ENCODE measurements around the gene VCAM1.
"Not testable (repeated sequence)": the region's sequence is repeated elsewhere in the genome, so short reads cannot be mapped to it uniquely, and the experiment has no call there.

VCAM1 gene

DNA sequence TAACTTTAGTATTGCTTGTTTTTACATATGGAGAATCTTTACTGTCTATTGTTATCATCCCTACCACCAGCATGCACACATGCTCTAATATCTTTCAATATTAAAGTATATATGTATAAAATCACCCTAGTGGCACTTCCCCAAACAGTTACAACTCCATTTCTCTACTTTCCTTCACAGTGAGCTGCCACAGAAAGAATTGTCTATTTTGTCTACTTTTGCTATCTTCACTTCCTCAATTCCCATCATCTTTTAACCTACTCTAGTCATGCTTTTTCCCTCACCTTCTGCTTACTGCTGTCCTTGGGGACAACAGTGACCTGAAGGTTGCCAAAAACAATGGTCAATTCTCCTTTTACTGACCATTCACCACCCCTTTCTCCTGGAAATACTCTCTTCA, 59.2 kb downstream of the VCAM1 start:
- no peak for DNase-seq (ENCODE audit: low read depth in 3 of 3)

DNA sequence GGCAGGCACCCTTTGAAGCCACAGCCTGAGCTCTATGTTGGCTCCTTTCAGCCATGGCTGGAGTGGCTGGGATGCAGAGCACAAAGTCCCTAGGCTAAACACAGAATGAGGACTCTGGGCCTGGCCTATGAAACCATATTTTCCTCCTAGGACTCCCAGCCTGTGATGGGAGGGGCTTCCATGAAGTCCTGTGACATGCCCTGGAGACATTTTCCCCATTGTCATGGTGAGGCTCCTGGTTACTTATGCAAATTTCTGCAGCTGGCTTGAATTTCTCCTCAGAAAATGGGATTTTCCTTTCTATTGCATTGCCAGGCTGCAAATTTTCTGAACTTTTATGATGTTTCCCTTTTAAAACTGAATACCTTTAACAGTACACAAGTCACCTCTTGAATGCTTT, 61.3 kb downstream of the VCAM1 start:
- DNase-seq (ENCODE audit: low read depth in 3 of 3) = no peak

DNA sequence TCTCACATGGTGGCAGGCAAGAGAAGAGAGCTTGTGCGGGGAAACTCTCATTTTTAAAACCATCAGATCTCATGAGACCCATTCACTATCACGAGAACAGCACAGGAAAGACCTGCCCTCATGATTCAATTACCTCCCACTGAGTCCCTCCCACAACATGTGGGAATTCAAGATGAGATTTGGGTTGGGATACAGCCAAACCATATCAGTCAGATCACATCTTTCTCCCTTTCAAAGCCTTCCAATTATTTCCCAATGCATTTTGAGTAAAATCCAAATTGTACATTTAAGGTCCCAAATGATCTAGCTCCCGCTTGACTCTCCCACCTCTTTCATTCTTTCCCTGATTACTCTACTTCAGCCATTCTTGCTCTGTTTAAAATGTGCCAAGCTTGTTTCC, 62.2 kb downstream of the VCAM1 start:
- DNase-seq (ENCODE audit: low read depth in 3 of 3) = not testable (repeated sequence)

DNA sequence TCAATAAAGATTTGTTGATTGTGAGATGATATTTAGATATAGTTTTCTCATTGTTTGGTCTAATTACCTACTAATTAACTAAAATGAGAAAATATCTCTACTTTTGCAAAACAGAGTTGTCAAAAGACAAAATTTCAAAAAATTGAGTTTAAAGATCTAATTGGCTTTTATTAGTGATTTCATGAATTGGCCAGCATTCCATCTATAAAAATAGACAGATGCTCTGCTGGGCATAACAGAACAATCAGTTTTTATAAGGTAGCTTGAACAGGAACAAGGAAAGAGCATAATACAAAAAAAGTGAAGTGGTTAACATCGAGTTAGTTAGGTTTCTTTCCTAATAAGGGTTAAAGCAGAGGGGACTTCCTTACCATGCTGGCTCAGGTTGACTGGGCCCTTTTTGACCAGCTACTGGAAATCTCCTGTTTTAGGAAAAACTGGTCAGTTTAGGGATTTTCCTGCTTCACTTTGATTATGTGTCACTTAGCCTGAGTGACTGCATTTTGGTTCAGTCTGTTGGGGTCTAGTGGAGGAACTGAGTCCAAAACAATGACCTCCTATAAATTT, 63.0 kb downstream of the VCAM1 start:
- no peak for DNase-seq (ENCODE audit: low read depth in 3 of 3)

DNA sequence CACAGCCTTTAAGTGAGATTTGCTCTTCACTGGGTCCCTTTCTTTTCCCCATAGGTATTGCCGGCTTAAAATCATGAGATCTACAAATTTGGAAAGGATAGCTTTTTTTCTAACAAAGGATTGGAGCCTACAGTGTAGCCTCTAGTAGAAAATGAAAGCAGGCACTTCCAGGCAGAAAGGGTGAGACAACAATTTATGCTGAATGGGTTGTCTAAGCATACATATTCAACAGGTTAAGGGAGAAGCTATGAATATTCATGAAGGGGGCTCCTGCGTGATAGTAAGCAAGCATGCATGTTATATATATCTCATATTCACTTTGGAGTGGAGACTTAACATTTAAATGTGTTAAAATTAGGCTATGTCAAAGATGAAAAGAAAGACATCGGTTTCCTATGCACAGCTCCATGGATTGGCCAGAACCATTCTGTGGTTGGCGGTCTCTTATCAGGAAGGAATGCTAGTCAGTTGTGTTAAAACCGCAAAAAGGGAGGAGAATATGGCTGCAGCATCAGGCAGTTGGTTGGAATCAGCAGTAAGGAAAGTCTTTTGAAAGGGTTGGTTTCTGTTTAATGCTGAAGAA, 66.0 kb downstream of the VCAM1 start:
- DNase-seq (ENCODE audit: low read depth in 3 of 3) = no peak

DNA sequence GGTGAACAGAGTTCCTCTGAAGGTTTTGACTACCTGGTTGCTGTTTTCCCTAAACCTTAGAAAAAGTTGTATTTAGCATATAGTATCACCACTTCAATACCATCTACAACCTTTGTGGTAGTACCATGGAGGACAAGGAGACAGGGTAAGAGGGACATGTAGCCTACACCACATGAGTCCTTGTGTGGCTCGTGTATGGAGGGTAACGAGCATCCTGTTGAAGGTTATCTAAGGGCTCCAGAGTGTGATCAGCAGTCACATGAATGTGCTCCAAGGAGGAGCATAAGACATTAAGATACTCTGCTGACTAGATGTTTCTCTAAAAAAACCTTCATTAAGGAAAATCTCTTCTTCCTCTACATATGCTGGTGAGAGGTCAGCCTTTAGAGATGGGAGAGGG, 67.3 kb downstream of the VCAM1 start:
- no peak for DNase-seq (ENCODE audit: low read depth in 3 of 3)

All from stimulated activated CD4-positive, alpha-beta T cell treated with anti-CD3 and anti-CD28 coated beads, TNF-alpha, amount 100 ng/mL, for 48 hours (primary cell).